Measurements from ENCODE around the gene DTNB. TPM values are rescaled to one million over a fixed set of nuclear protein-coding genes. Genes with fewer than 3 reads are reported as not detected.

Gene DTNB
- total and polyA plus RNA-seq, 10 of the 15 experiments (the other 5 are each of a cell fraction or from before 2014, with no cell fraction given): 4.5 to 30.6 (median 11.9) TPM

GRCh38 chr2:25397777-25398176 is 275.6 kb downstream of the DTNB start:
- CTCF ChIA-PET: interaction anchor here (1.2 to 1.4 kb wide), 2 partner anchors 12 to 22 kb away, joined by 4 read pairs; no protein-coding TSS in a partner anchor
- BruUV-seq (replicated peaks): no TSS peak

More at GRCh38 chr2:25397777-25398176, 275.6 kb downstream of the DTNB start:
- Histone ChIP-seq H3K36me3 (ENCODE audit: control insufficient read depth in 2 of 2, insufficient read depth in 2 of 2, low read length in 1 of 2) (no peaks in the 10 kb centered on the region), H3K4me2 (ENCODE audit: control insufficient read depth, insufficient read depth) (no peak overlapping the region), H3K27me3 (replicated peaks in 1 of 2; ENCODE audit: control insufficient read depth in 2 of 2, insufficient read depth in 2 of 2, low read length in 1 of 2) (no peaks in the 10 kb centered on the region), H3K9me3 (replicated peaks; ENCODE audit: control insufficient read depth, insufficient read depth, low read length) (no peaks in the 10 kb centered on the region), H3K9ac (ENCODE audit: control insufficient read depth, insufficient read depth, low read length) (no peak overlapping the region), H3K4me1 (ENCODE audit: control insufficient read depth, insufficient read depth, low read length) (peaks cover 31% of the 10 kb centered on the region), H3K4me3 (no peak overlapping the region), H2AFZ (ENCODE audit: control insufficient read depth, low read depth, low read length) (no peak overlapping the region), H4K20me1 (ENCODE audit: control insufficient read depth, insufficient read depth) (no peaks in the 10 kb centered on the region), H3K79me2 (ENCODE audit: control insufficient read depth, insufficient read depth, low read length) (peaks cover 19% of the 10 kb centered on the region), H3K27ac (ENCODE audit: control insufficient read depth, insufficient read depth) (no peak overlapping the region)
- no peak for TF ChIP-seq ZSCAN29 (IDR thresholded peaks at IDR 0.05)
- no peak for TF ChIP-seq CHD1 (IDR thresholded peaks at IDR 0.05; ENCODE audit: low read depth, low read length)
- no peak for TF ChIP-seq NKRF (conservative IDR thresholded peaks at IDR 0.05)
- WGBS (ENCODE audit: insufficient coverage, insufficient replicate concordance, low lambda C conversion rate, missing lambda C conversion rate): 95% methylated on average over 4 of the region's 4 CpGs
- DNase-seq (ENCODE audit: low read depth, low spot score): no peak
- no peak for ATAC-seq
- POLR2A ChIA-PET: interaction anchor here (0.7 to 1.4 kb wide), 4 partner anchors 11 to 35 kb away, joined by 3 to 10 read pairs (median 4); no protein-coding TSS in a partner anchor
- in situ Hi-C loops (cut with MboI) (no loop called here), intact Hi-C loops (cut with micrococcal nuclease; ENCODE audit: unreplicated experiment) (no loop called here)
- no peak for FAIRE-seq
- SMC1A ChIA-PET (ENCODE audit: uncharacterized antibody, unreplicated experiment): interaction anchor here (0.7 to 1.3 kb wide), 3 partner anchors 12 to 18 kb away, joined by 4 to 7 read pairs (median 4); no protein-coding TSS in a partner anchor
- RAD21 ChIA-PET (ENCODE audit: unreplicated experiment): no interaction called here

All from GM12878 (cell line).